ENCODE results near the gene TULP1. TPM values are rescaled to one million over a fixed set of nuclear protein-coding genes. Genes with fewer than 3 reads are reported as not detected.

Gene TULP1
- total RNA-seq, 1 donor = not detected

DNA sequence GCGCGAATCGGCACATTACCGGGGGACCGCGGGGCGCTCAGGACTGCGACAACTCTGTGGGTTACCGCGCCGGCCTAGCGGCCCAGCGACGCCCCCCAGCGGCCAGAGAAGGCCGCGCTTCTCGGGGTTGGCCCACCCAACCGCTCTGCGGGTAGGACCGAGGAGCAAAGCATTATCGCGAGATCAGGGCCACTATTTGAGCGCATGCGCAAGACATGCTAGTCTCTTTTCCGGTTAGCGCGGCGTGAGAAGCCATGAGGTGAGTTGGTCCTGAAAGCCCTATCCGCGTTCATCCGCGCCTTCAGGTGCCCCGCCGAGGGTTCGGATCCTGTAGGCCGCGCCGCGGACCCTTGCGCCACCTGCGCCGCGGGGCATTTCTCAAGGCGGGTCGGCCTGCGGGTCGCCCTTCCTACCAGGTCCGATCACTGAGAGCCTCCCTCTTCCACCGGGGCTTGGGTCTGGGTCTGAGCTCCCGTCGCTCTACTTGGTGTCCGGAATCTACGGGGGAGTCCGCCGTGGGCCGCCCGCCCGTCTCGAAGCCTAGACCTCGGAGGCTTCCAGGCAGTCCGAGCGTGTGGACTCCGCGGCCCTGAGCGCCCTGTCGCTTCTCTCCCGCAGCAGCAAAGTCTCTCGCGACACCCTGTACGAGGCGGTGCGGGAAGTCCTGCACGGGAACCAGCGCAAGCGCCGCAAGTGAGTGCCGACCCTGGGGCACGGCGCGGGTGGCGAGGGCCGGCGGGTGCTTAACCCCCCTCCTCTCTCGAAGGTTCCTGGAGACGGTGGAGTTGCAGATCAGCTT, 44.3 kb downstream of the TULP1 start, which contains the start of gene RPL10A:
TSS of gene RPL10A (plus strand) at position 221 of the 799 bp plus-strand sequence. CDS start at position 255, 34 bp downstream.
- peak within 1 kb of the TSS; percentile 81 for H3K4me3 ChIP-seq (ENCODE audit: low read depth, low read length)
- DNase-seq (ENCODE audit: low read depth) = peak; percentile 97
- TF ChIP-seq, protein P1, sequence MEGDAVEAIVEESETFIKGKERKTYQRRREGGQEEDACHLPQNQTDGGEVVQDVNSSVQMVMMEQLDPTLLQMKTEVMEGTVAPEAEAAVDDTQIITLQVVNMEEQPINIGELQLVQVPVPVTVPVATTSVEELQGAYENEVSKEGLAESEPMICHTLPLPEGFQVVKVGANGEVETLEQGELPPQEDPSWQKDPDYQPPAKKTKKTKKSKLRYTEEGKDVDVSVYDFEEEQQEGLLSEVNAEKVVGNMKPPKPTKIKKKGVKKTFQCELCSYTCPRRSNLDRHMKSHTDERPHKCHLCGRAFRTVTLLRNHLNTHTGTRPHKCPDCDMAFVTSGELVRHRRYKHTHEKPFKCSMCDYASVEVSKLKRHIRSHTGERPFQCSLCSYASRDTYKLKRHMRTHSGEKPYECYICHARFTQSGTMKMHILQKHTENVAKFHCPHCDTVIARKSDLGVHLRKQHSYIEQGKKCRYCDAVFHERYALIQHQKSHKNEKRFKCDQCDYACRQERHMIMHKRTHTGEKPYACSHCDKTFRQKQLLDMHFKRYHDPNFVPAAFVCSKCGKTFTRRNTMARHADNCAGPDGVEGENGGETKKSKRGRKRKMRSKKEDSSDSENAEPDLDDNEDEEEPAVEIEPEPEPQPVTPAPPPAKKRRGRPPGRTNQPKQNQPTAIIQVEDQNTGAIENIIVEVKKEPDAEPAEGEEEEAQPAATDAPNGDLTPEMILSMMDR (IDR thresholded peaks at IDR 0.05; ENCODE audit: insufficient read depth, low read depth, low read length) = peak; percentile 94

DNA sequence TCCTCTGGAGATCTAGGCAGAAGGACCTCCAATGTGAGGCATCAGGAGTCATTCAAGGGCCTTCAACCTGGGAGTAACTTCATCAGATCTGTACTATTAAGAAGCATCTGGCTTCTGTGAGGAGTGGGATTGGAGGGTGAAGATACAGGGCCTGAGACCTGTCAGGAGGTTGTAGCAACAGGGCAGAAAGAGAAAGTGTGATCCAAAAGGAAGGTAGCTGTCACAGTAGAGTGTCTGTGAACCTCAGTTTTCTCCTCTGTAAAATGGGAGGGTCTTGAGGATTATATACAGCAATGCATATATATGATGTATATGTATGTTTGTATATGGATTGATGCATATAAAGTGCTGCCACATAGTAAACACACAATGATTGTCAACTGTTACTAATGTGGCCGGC, 47.0 kb downstream of the TULP1 start:
- TF ChIP-seq, protein P1 (IDR thresholded peaks at IDR 0.05; ENCODE audit: insufficient read depth, low read depth, low read length) = no peak
- H3K4me3 ChIP-seq (ENCODE audit: low read depth, low read length) = no peak overlapping the region
- DNase-seq (ENCODE audit: low read depth) = no peak

DNA sequence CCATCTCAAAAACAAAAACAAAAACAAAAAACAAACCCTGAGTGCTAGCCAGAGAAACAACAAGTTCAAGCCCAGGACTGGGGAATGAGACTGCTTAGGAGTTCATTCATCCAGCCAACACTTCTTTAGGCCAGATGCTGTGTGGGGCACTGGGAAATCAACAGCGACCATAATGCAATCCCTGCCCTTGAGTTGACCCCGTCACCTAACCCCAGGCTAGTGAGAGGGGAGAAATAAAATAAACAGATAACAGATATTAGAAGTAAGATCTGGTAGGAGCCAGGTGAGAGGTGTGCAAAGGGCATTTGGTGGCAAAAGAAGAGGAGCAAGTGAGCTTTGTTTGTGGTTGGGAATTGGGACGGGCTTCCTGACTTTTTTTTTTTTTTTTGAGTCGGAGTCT, 49.4 kb downstream of the TULP1 start:
- no peak overlapping the region for H3K4me3 ChIP-seq (ENCODE audit: low read depth, low read length)
- TF ChIP-seq, protein P1 (IDR thresholded peaks at IDR 0.05; ENCODE audit: insufficient read depth, low read depth, low read length) = no peak
- DNase-seq (ENCODE audit: low read depth) = no peak

DNA sequence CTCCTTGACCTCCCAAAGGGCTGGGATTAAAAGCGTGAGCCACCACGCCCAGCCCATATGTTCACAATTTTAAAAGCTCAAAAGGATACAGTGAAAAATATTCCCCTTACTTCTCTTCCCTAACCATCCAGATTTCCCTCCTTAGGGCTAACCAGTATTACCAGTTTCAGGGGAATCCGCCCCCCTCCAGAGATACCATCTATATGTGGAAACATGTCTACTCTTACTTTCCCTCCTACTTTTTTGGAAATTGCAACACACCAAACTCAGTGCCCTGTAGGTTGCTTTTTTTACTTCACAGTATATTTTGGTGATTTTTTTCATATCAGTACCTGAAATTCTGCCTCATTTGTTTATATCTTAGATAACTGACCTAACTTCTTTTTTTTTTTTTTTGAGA, 51.4 kb downstream of the TULP1 start:
- no peak for DNase-seq (ENCODE audit: low read depth)
- H3K4me3 ChIP-seq (ENCODE audit: low read depth, low read length) = no peak overlapping the region
- TF ChIP-seq, protein P1 (IDR thresholded peaks at IDR 0.05; ENCODE audit: insufficient read depth, low read depth, low read length) = no peak

DNA sequence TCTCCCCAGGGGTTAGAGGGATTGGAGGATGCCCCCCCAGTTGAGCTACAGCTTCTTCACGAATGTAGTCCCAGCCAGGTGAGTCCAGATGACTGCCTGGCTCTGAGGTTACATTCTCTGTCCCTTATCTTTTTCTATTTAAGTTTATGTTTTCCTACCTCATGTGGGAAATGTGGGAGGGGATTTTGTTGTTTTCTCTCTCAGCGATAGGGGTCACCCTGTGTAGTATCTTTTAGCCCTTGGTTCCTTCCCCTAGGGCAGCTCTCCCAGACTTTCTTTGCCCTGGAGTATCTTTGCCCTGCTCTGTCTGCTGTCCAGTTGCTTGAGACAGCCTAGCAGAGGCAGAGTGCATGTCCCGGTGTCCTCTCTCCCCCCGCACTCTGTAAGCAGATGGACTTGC, 54.8 kb downstream of the TULP1 start:
- TF ChIP-seq, protein P1 (IDR thresholded peaks at IDR 0.05; ENCODE audit: insufficient read depth, low read depth, low read length) = no peak
- no peak for DNase-seq (ENCODE audit: low read depth)
- no peak overlapping the region for H3K4me3 ChIP-seq (ENCODE audit: low read depth, low read length)

DNA sequence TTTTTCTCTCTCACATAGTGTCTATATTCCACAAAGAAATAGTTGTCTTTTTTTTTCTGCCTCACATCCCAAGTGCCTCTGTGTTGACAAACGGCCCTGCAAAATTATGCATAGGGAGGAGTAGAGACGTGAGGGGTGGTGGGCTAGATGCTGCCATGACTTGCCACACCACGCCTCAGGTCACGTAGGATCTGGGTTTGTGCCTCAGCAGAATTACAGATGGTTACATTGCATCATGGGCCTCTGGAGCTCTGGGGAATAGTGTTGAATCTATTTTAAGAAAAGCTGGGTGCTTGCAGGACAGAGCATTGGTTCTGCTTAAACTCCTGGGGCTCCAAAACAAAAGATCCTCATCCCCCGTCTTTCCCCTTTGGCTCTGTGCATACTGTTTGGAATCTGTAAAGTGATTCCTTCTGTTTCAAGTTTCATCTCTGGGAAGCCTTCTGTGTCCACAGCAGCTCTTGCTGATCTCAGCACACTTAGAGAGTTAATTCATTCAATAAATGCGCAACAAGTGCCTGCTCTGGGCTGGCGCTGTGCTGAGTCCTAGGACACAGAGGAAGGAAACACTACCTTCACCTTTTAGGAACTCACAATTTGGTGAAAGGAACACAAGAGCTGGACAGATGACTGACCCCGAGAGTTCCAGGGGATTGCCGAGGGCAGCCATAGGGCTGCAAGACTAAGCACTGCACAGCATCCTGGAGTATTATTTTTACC, 58.1 kb downstream of the TULP1 start:
- DNase-seq (ENCODE audit: low read depth) = peak; percentile 33
- H3K4me3 ChIP-seq (ENCODE audit: low read depth, low read length) = no peak overlapping the region
- TF ChIP-seq, protein P1 (IDR thresholded peaks at IDR 0.05; ENCODE audit: insufficient read depth, low read depth, low read length) = no peak

Measured in fibroblast of villous mesenchyme (primary cell).